ENCODE data around the gene BOLA3.

Gene BOLA3

GRCh38 chr2:74147727-74148456, at the start of gene BOLA3 (continued):
- TF ChIP-seq TSHZ1 (tag by site-specific recombination; IDR thresholded peaks at IDR 0.05; ENCODE audit: borderline replicate concordance) = no peak
- TF ChIP-seq ZNF280C (tag by site-specific recombination; IDR thresholded peaks at IDR 0.05) = no peak
- peak; percentile 50; the same call in 1 of the 2 replicates for TF ChIP-seq KLF10 (tag by site-specific recombination; IDR thresholded peaks at IDR 0.05)
- TF ChIP-seq KLF9 (tag by site-specific recombination; IDR thresholded peaks at IDR 0.05; ENCODE audit: low read depth) = peak; percentile 21; the same call in 1 of the 2 replicates
- TF ChIP-seq ZNF692 (tag by site-specific recombination; IDR thresholded peaks at IDR 0.05) = 0 out of 2 replicates have a peak, but pooled peaks have one; percentile 34
- TF ChIP-seq ZNF660 (tag by site-specific recombination; IDR thresholded peaks at IDR 0.05) = peak; percentile 79
- no peak for TF ChIP-seq ZNF266 (tag by site-specific recombination; IDR thresholded peaks at IDR 0.05; ENCODE audit: low read depth)
- no peak for TF ChIP-seq ZBTB49 (tag by site-specific recombination; IDR thresholded peaks at IDR 0.05; ENCODE audit: low read depth)
- TF ChIP-seq ZBTB26 (tag by site-specific recombination; optimal IDR thresholded peaks at IDR 0.05) = peak; percentile 73
- TF ChIP-seq GLIS2 (tag by site-specific recombination; IDR thresholded peaks at IDR 0.05) = peak; percentile 55
- 0 out of 2 replicates have a peak, but pooled peaks have one; percentile 13 for TF ChIP-seq ZBTB11 (tag by site-specific recombination; conservative IDR thresholded peaks at IDR 0.05; ENCODE audit: low read depth)
- peak; percentile 67; the same call in 1 of the 2 replicates for TF ChIP-seq ZNF610 (tag by site-specific recombination; IDR thresholded peaks at IDR 0.05; ENCODE audit: borderline replicate concordance)
- TF ChIP-seq ZNF768 (tag by site-specific recombination; IDR thresholded peaks at IDR 0.05) = no peak
- TF ChIP-seq ZNF558 (tag by site-specific recombination; IDR thresholded peaks at IDR 0.05) = no peak
- TF ChIP-seq ZBTB17 (tag by site-specific recombination; IDR thresholded peaks at IDR 0.05) = peak; percentile 96
- peak; percentile 98 for TF ChIP-seq ZBTB8A (tag by site-specific recombination; IDR thresholded peaks at IDR 0.05)
- 0 out of 2 replicates have a peak, but pooled peaks have one; percentile 49 for TF ChIP-seq REPIN1 (tag by site-specific recombination; IDR thresholded peaks at IDR 0.05; ENCODE audit: low read depth)
- no peak for TF ChIP-seq ZNF157 (tag by site-specific recombination; IDR thresholded peaks at IDR 0.05)
- TF ChIP-seq ZNF398 (tag by site-specific recombination; IDR thresholded peaks at IDR 0.05) = peak; percentile 28; the same call in 1 of the 2 replicates
